Measurements from ENCODE around the gene UMAD1.

DNA sequence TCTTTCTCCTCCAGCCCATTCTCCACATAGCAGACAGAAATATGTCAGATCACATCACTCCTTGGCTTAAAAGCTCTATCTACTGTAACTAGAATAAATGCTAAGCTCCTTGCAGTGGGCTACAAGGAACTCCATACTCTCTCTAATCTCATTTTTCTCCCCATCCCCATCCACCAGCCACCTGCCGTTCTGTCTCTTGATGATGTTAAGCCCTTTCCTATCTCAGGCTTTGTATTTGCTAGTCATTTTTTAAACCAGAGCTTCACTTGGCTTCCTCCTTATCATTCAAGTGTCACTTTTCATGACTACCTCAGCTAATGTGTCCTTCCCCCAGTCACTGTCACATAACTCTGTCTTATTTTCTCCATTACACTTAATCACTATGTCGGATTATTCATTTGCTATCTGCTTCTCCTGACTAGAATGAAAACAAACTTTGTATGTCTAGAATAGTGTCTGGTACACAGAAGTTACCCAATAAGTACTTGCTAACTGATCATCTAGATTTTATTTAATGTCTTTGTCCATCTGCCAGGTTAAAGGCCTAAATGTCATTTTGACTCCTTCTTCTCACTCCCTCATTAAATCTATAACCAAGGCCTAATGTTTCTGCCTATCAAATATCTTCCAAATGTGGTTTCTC, 165.1 kb downstream of the UMAD1 start:
- no peak for TF ChIP-seq POLR2A (IDR thresholded peaks at IDR 0.05; ENCODE audit: low read length)
- TF ChIP-seq GATA1 (IDR thresholded peaks at IDR 0.05; ENCODE audit: low read depth, low read length) = no peak
